Immature natural killer cell (primary cell): ENCODE measurements around the gene PARD6A. TPM values are rescaled to one million over a fixed set of nuclear protein-coding genes. Genes with fewer than 3 reads are reported as not detected.

Experiments used
- DNase-seq, 3 donors: peaks; one replicate each; pipeline ENCODE4 v3.0.0; 2022; ENCODE audit warnings: mixed read lengths in 1 of 3
- H3K27ac Mint-ChIP-seq, 6 donors: one replicate each; pipeline ENCODE4 v1.8.0; 2020; ENCODE audit warnings: mixed read lengths in 6 of 6, mild to moderate bottlenecking in 5 of 6, inconsistent platforms in 4 of 6, moderate library complexity in 3 of 6
- H3K27me3 Mint-ChIP-seq, 3 donors: one replicate each; pipeline ENCODE4 v1.8.0; 2020 to 2021; ENCODE audit warnings: low read depth in 3 of 3, mild to moderate bottlenecking in 3 of 3, mixed read lengths in 3 of 3, moderate library complexity in 3 of 3, inconsistent platforms in 1 of 3
- H3K36me3 Mint-ChIP-seq, 3 donors: one replicate each; pipeline ENCODE4 v1.8.0; 2020; ENCODE audit warnings: mixed read lengths in 3 of 3, inconsistent platforms in 2 of 3, mild to moderate bottlenecking in 2 of 3
- H3K4me1 Mint-ChIP-seq, 2 donors: one replicate each; pipeline ENCODE4 v1.8.0; 2020; ENCODE audit warnings: inconsistent platforms in 2 of 2, mild to moderate bottlenecking in 2 of 2, mixed read lengths in 2 of 2, moderate library complexity in 1 of 2
- H3K4me3 Mint-ChIP-seq, 5 donors: one replicate each; pipeline ENCODE4 v1.8.0; 2020; ENCODE audit warnings: mild to moderate bottlenecking in 5 of 5, mixed read lengths in 5 of 5, inconsistent platforms in 3 of 5, moderate library complexity in 3 of 5
- H3K9me3 Mint-ChIP-seq, 6 donors: one replicate each; pipeline ENCODE4 v1.8.0; 2020; ENCODE audit warnings: mild to moderate bottlenecking in 6 of 6, mixed read lengths in 6 of 6, inconsistent platforms in 4 of 6, moderate library complexity in 3 of 6
- polyA plus RNA-seq, 3 donors: library from polyadenylated mRNA; unstranded; fragments of 300-500 nt; fragmentation: Illumina TruSeq; gene quantifications; one replicate each; pipeline ENCODE4 v1.2.3, GENCODE V29; 2021

PARD6A gene
- polyA plus RNA-seq, 3 donors from 2014 or later: 10.2 to 17.9 (median 10.3) TPM

GRCh38 chr16:67666032-67666551 lies 5.3 kb downstream of the PARD6A start:
- H3K36me3 Mint-ChIP-seq: peaks cover 0 to 3% (median 0%) of the 10 kb centered on the region in 3 donors
- H3K27ac Mint-ChIP-seq: peak overlapping the region in 1 of 6 donors; percentile 61
- no peaks in the 10 kb centered on the region for H3K9me3 Mint-ChIP-seq
- peaks cover 10 to 15% of the 10 kb centered on the region in 2 donors for H3K4me1 Mint-ChIP-seq
- peak overlapping the region; percentile 44 to 68 (median 63) for H3K4me3 Mint-ChIP-seq
- peaks cover under 1 to 4% (median 2%) of the 10 kb centered on the region in 3 donors for H3K27me3 Mint-ChIP-seq
- no peak for DNase-seq

GRCh38 chr16:67666559-67667452 lies 6.0 kb downstream of the PARD6A start, which contains the start of the genes C16orf86 and ENKD1:
Gene C16orf86 (plus strand): TSS chr16:67666814. CDS start chr16:67666971, 157 bp downstream.
Gene ENKD1 (minus strand): TSS chr16:67666750. CDS start chr16:67666442, 308 bp downstream.
- peaks cover 0 to 2% (median 0%) of the 10 kb centered on the region in 3 donors for H3K27me3 Mint-ChIP-seq
- H3K9me3 Mint-ChIP-seq: no peaks in the 10 kb centered on the region
- DNase-seq: peak; percentile 78 to 82 (median 80)
- H3K27ac Mint-ChIP-seq: peak within 1 kb of the TSS in 5 of 6 donors; percentile 49 to 81 (median 61)
- H3K4me1 Mint-ChIP-seq: peaks cover 10 to 11% of the 10 kb centered on the region in 2 donors
- H3K36me3 Mint-ChIP-seq: peaks cover 0 to 3% (median 0%) of the 10 kb centered on the region in 3 donors
- H3K4me3 Mint-ChIP-seq: peak within 1 kb of the TSS; percentile 76 to 87 (median 78)

- Mint-ChIP-seq H3K9me3 (no peaks in the 10 kb centered on the region), H3K36me3 (peaks cover 0 to 3% (median 0%) of the 10 kb centered on the region in 3 donors), H3K4me1 (peaks cover 10 to 11% of the 10 kb centered on the region in 2 donors), H3K27ac (peak overlapping the region in 2 of 6 donors; percentile 53 to 76), H3K27me3 (peaks cover 0 to 2% (median 0%) of the 10 kb centered on the region in 3 donors), H3K4me3 (peak overlapping the region; percentile 76 to 87 (median 78))
- DNase-seq: no peak
Observed at GRCh38 chr16:67667453-67667816, 6.7 kb downstream of the PARD6A start.

GRCh38 chr16:67667817-67668494 lies 7.2 kb downstream of the PARD6A start:
- peak overlapping the region; percentile 2 to 87 (median 51) for H3K4me3 Mint-ChIP-seq
- H3K9me3 Mint-ChIP-seq: no peaks in the 10 kb centered on the region
- H3K4me1 Mint-ChIP-seq: peaks cover 10 to 11% of the 10 kb centered on the region in 2 donors
- peaks cover 0 to 2% (median 0%) of the 10 kb centered on the region in 3 donors for H3K27me3 Mint-ChIP-seq
- DNase-seq: peak; percentile 78 to 79 (median 79)
- peak overlapping the region in 3 of 6 donors; percentile 60 to 76 (median 64) for H3K27ac Mint-ChIP-seq
- H3K36me3 Mint-ChIP-seq: peaks cover 0 to 3% (median 0%) of the 10 kb centered on the region in 3 donors

- peak overlapping the region in 2 of 5 donors; percentile 0 to 55 for H3K4me3 Mint-ChIP-seq
- DNase-seq: no peak
- H3K9me3 Mint-ChIP-seq: no peaks in the 10 kb centered on the region
- H3K27me3 Mint-ChIP-seq: peaks cover 0 to 2% (median 0%) of the 10 kb centered on the region in 3 donors
- peaks cover 10 to 11% of the 10 kb centered on the region in 2 donors for H3K4me1 Mint-ChIP-seq
- peak overlapping the region in 2 of 6 donors; percentile 65 to 72 for H3K27ac Mint-ChIP-seq
- peaks cover 0 to 3% (median 0%) of the 10 kb centered on the region in 3 donors for H3K36me3 Mint-ChIP-seq
Observed at GRCh38 chr16:67668495-67669157, 7.9 kb downstream of the PARD6A start.

- Mint-ChIP-seq H3K27ac (peak overlapping the region in 1 of 6 donors; percentile 28), H3K4me1 (peaks cover 10 to 11% of the 10 kb centered on the region in 2 donors), H3K27me3 (no peaks in the 10 kb centered on the region), H3K36me3 (no peaks in the 10 kb centered on the region), H3K4me3 (no peak overlapping the region), H3K9me3 (no peaks in the 10 kb centered on the region)
- no peak for DNase-seq
Observed at GRCh38 chr16:67669499-67670101, 8.8 kb downstream of the PARD6A start.

GRCh38 chr16:67672306-67672705 lies 11.5 kb downstream of the PARD6A start:
- Mint-ChIP-seq H3K4me3 (no peak overlapping the region), H3K27me3 (peaks cover 0 to 3% (median 0%) of the 10 kb centered on the region in 3 donors), H3K4me1 (peaks cover 5 to 6% of the 10 kb centered on the region in 2 donors), H3K27ac (peak overlapping the region in 1 of 6 donors; percentile 41), H3K9me3 (no peaks in the 10 kb centered on the region), H3K36me3 (no peaks in the 10 kb centered on the region)
- no peak for DNase-seq

GRCh38 chr16:67672739-67673662 lies 12.2 kb downstream of the PARD6A start:
- peak in 1 of 3 donors; percentile 30 for DNase-seq
- Mint-ChIP-seq H3K9me3 (no peaks in the 10 kb centered on the region), H3K36me3 (no peaks in the 10 kb centered on the region), H3K27me3 (peaks cover 0 to 3% (median 0%) of the 10 kb centered on the region in 3 donors), H3K4me3 (no peak overlapping the region), H3K4me1 (no peaks in the 10 kb centered on the region), H3K27ac (peak overlapping the region in 2 of 6 donors; percentile 4 to 41)

- H3K36me3 Mint-ChIP-seq: no peaks in the 10 kb centered on the region
- no peak for DNase-seq
- H3K4me3 Mint-ChIP-seq: no peak overlapping the region
- H3K27ac Mint-ChIP-seq: peak overlapping the region in 2 of 6 donors; percentile 28 to 40
- H3K4me1 Mint-ChIP-seq: no peaks in the 10 kb centered on the region
- no peaks in the 10 kb centered on the region for H3K9me3 Mint-ChIP-seq
- peaks cover 0 to 3% (median 0%) of the 10 kb centered on the region in 3 donors for H3K27me3 Mint-ChIP-seq
Observed at GRCh38 chr16:67673712-67674580, 13.2 kb downstream of the PARD6A start.

GRCh38 chr16:67674851-67675578 lies 14.3 kb downstream of the PARD6A start:
- Mint-ChIP-seq H3K36me3 (no peaks in the 10 kb centered on the region), H3K4me3 (no peak overlapping the region), H3K4me1 (no peaks in the 10 kb centered on the region), H3K9me3 (no peaks in the 10 kb centered on the region), H3K27ac (no peak overlapping the region), H3K27me3 (peaks cover 0 to 3% (median 0%) of the 10 kb centered on the region in 3 donors)
- no peak for DNase-seq

- H3K4me1 Mint-ChIP-seq: no peaks in the 10 kb centered on the region
- no peaks in the 10 kb centered on the region for H3K9me3 Mint-ChIP-seq
- no peak overlapping the region for H3K27ac Mint-ChIP-seq
- DNase-seq: no peak
- H3K4me3 Mint-ChIP-seq: no peak overlapping the region
- H3K36me3 Mint-ChIP-seq: no peaks in the 10 kb centered on the region
- peaks cover 0 to 3% (median 0%) of the 10 kb centered on the region in 3 donors for H3K27me3 Mint-ChIP-seq
Observed at GRCh38 chr16:67675579-67675935, 14.8 kb downstream of the PARD6A start.
